Osteoblast (primary cell): Measurements from ENCODE around the gene TSR3. TPM values are rescaled to one million over a fixed set of nuclear protein-coding genes. Genes with fewer than 3 reads are reported as not detected.

Experiments
- DNase-seq: peaks from one replicate; pipeline ENCODE4 v3.0.0; 2011; ENCODE audit warnings: low spot score, mixed read lengths; ENCODE audit not compliant: insufficient read length; ENCODE audit errors: missing footprints
- H2AFZ ChIP-seq: 2 replicates; pipeline ENCODE4 v1.6.0; 2011; ENCODE audit warnings: mild to moderate bottlenecking, low read length
- H3K27ac ChIP-seq: 2 replicates; pipeline ENCODE4 v1.5.1; 2011; ENCODE audit warnings: mild to moderate bottlenecking, low read depth, low read length, moderate library complexity
- H3K27me3 ChIP-seq: 2 replicates; pipeline ENCODE4 v1.6.0; 2012; ENCODE audit warnings: mild to moderate bottlenecking, control low read depth, inconsistent platforms, low read length, moderate library complexity; ENCODE audit not compliant: insufficient read depth
- H3K36me3 ChIP-seq: 2 replicates; pipeline ENCODE4 v1.5.1; 2011; ENCODE audit warnings: mild to moderate bottlenecking, low read length, control low read depth, moderate library complexity; ENCODE audit not compliant: insufficient read depth
- H3K4me1 ChIP-seq: 2 replicates; pipeline ENCODE4 v1.5.1; 2011; ENCODE audit warnings: mild to moderate bottlenecking, low read length, control low read depth, moderate library complexity; ENCODE audit not compliant: insufficient read depth
- H3K4me2 ChIP-seq: 2 replicates; pipeline ENCODE4 v1.6.0; 2011; ENCODE audit warnings: mild to moderate bottlenecking, low read length; ENCODE audit not compliant: insufficient read depth
- H3K4me3 ChIP-seq: fragments of 200-600 bp; sonication (generic); 3 replicates; pipeline ENCODE4 v1.5.1; 2012; ENCODE audit warnings: mild to moderate bottlenecking, low read length, inconsistent platforms; ENCODE audit not compliant: insufficient read depth
- H3K79me2 ChIP-seq: 2 replicates; pipeline ENCODE4 v1.6.0; 2012; ENCODE audit warnings: mild to moderate bottlenecking, low read length, control low read depth, inconsistent platforms; ENCODE audit not compliant: insufficient read depth
- H3K9me3 ChIP-seq: 2 replicates; pipeline ENCODE4 v1.5.1; 2011; ENCODE audit warnings: low read depth, low read length, control low read depth
- H4K20me1 ChIP-seq: 2 replicates; pipeline ENCODE4 v1.6.0; 2012; ENCODE audit warnings: mild to moderate bottlenecking, low read length, control low read depth; ENCODE audit not compliant: insufficient read depth
- total RNA-seq: library from RNA; depleted of rRNA; stranded (reverse); fragments of >200 nt; gene quantifications from 2 replicates; pipeline ENCODE4 v1.2.3, GENCODE V29; 2012
- TF ChIP-seq, protein P1 (sequence below): IDR thresholded peaks from 2 replicates; pipeline ENCODE4 v1.5.1; 2011; ENCODE audit warnings: mild to moderate bottlenecking, low read depth, low read length, moderate library complexity; ENCODE audit errors: extremely low read depth

Gene TSR3
- total RNA-seq, 1 donor = 53.6 TPM

DNA sequence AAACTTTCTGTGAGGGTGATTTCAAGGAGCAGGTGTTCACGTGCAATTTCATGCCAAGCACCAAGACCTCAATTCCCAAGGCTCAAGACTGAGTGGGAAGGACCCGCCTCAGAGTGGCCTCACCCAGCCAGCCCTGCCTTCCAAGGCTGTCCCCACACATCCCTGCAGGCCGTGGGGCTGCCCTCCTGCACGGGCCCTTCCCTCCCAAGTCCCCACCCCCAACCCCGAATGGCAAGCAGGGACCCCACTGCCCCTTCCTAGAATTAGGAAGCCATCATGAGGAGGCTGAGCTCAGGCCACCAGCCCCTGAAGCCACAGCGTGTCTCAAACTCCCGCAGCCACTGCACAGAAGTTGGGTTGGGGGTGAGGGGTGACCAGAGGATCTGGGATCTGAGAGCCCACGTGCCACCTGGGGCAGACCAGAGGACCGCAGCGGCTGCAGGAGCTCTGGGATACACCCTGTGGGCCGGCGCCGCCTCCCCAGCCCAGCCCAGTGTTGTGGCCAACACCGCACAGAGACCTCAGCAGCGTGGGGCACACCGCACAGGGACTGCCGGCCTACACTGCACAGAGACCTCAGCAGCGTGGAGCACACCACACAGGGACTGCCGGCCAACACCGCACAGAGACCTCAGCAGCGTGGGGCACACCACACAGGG is 20.7 kb upstream of the TSR3 start:
- Histone ChIP-seq H3K79me2 (no peaks in the 10 kb centered on the region), H4K20me1 (no peaks in the 10 kb centered on the region), H3K27me3 (no peaks in the 10 kb centered on the region), H3K4me3 (no peak overlapping the region), H3K9me3 (no peaks in the 10 kb centered on the region), H3K27ac (no peak overlapping the region), H3K4me1 (no peaks in the 10 kb centered on the region), H3K4me2 (no peak overlapping the region), H2AFZ (no peak overlapping the region), H3K36me3 (peaks cover 5% of the 10 kb centered on the region)
- TF ChIP-seq, protein P1, sequence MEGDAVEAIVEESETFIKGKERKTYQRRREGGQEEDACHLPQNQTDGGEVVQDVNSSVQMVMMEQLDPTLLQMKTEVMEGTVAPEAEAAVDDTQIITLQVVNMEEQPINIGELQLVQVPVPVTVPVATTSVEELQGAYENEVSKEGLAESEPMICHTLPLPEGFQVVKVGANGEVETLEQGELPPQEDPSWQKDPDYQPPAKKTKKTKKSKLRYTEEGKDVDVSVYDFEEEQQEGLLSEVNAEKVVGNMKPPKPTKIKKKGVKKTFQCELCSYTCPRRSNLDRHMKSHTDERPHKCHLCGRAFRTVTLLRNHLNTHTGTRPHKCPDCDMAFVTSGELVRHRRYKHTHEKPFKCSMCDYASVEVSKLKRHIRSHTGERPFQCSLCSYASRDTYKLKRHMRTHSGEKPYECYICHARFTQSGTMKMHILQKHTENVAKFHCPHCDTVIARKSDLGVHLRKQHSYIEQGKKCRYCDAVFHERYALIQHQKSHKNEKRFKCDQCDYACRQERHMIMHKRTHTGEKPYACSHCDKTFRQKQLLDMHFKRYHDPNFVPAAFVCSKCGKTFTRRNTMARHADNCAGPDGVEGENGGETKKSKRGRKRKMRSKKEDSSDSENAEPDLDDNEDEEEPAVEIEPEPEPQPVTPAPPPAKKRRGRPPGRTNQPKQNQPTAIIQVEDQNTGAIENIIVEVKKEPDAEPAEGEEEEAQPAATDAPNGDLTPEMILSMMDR = no peak
- no peak for DNase-seq

DNA sequence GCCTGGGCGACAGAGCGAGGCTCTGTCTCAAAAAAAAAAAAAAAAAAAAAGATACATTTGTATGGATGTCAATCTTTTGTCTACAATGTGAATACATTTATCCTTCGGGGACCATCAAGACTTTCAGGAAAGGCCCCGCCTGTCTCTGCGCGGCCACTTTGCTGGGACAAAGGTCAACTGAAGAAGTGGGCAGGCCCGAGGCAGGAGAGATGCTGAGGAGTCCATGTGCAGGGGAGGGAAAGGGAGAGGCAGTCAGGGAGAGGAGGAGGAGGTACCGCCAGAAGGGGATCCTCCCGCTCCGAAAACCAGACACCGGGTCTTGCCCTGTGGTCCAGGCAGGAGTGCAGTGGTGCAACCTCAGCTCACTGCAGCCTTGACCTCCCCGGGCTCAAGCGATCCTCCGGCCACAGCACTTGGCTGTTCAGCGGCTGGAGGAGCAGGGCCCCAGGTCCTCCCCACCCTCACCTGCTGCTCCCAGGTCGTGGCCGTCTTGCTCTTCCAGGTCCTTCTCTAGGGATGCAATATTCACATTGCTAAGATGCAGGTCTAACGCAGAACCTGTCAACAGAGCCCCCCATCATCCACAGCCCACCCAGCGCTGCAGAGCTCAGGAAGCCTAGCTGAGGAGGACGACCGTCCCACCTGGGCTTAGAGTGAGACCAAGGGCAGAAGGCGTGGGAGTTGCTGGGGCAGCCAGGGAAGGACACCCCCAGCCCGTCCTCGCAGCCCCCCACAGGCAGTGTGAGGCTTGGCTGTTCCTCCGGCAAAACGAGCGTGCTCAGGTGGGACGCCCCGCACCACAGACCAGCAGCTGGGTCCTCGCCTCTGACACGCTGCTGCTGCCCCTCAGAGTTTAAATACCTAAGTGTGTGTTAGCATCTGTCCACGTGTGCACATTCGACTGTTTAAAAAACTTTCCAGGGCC is 19.6 kb upstream of the TSR3 start:
- no peak for DNase-seq
- Histone ChIP-seq H3K4me3 (no peak overlapping the region), H4K20me1 (no peaks in the 10 kb centered on the region), H2AFZ (no peak overlapping the region), H3K4me1 (no peaks in the 10 kb centered on the region), H3K27ac (no peak overlapping the region), H3K9me3 (no peaks in the 10 kb centered on the region), H3K27me3 (no peaks in the 10 kb centered on the region), H3K4me2 (no peak overlapping the region), H3K79me2 (no peaks in the 10 kb centered on the region), H3K36me3 (peaks cover 5% of the 10 kb centered on the region)
- TF ChIP-seq, protein P1 = no peak

DNA sequence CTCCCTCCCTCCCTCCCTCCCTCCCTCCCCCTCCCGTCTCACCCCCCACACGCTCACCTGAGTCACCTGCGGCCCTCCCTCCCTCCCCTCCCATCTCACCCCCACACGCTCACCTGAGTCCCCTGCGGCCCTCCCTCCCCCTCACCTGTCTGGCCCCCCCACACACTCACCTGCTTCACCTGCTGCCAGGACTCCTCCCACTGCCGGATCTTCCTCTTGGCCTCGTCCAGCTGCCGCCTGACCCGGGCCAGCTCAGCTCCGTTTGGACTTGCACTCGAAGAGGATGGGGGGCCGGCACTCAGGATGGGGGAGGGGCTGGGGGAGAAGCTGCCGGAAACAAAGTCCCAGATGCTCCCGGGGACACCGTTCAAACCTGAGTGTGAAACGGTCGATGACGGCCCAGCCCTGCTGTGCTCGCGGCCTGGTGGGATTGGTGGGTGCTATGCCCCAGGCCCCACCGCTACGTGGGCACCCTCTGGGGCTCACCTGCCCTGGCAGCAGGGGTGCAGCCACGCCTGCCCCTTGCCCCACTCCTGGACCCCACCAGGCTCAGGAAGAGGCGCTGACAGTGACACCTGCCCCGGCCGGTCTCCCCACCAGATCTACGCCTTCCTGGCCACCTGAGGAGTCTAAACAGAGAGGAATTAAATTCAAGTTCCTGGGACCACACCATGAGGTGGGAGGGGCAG is 16.0 kb upstream of the TSR3 start:
- H3K36me3 ChIP-seq = peaks cover 33% of the 10 kb centered on the region
- H3K79me2 ChIP-seq = peaks cover 5% of the 10 kb centered on the region
- H3K4me2 ChIP-seq = no peak overlapping the region
- TF ChIP-seq, protein P1 = no peak
- H2AFZ ChIP-seq = no peak overlapping the region
- H3K27me3 ChIP-seq = no peaks in the 10 kb centered on the region
- H4K20me1 ChIP-seq = peaks cover 12% of the 10 kb centered on the region
- H3K27ac ChIP-seq = no peak overlapping the region
- no peak for DNase-seq
- no peaks in the 10 kb centered on the region for H3K9me3 ChIP-seq
- no peak overlapping the region for H3K4me3 ChIP-seq
- no peaks in the 10 kb centered on the region for H3K4me1 ChIP-seq
